ENCODE measurements around the gene FLNB.

The FLNB gene

GRCh38 chr3:58215317-58216025 lies 207.2 kb downstream of the FLNB start:
- DNase-seq: no peak

- DNase-seq: no peak
These were observed 208.4 kb downstream of the FLNB start for GRCh38 chr3:58216496-58217195.

- peak; percentile 53 for DNase-seq
These were observed 209.1 kb downstream of the FLNB start for GRCh38 chr3:58217209-58217811.

- DNase-seq: no peak
These were observed 210.7 kb downstream of the FLNB start for GRCh38 chr3:58218904-58219303.
